ENCODE measurements around the gene FGD3. TPM values are rescaled to one million over a fixed set of nuclear protein-coding genes. Genes with fewer than 3 reads are reported as not detected.

FGD3 gene
- total and polyA plus RNA-seq, 2 experiments from 2014 or later: not detected

DNA sequence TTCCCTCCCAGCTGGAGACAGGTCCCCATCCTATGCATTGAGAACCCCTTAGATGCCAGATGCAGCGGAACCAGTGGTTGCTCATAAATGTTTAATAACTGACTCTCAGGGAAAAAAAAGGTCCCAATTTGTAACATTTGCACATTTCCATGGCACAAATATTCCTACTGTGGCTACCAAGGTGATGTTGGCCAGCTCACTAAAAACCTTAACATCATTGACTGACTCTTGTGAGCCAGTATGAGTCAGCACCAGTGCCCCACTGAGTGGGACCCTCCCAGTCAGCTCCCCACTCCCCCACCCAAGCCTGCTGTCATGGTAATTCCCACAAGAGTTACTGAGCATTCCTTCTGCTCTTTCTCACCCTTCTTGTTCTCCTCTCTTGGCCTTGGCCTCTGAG, 26.9 kb upstream of the FGD3 start:
- Histone ChIP-seq H4K20me1 (ENCODE audit: insufficient read depth) (no peaks in the 10 kb centered on the region), H3K9ac (no peak overlapping the region), H3K9me2 (ENCODE audit: insufficient read depth) (no peaks in the 10 kb centered on the region), H3K79me2 (ENCODE audit: insufficient read depth) (no peaks in the 10 kb centered on the region), H3K36me3 (ENCODE audit: low read depth) (no peaks in the 10 kb centered on the region), H3K27ac (no peak overlapping the region), H3K4me3 (no peak overlapping the region), H3F3A (ENCODE audit: insufficient read depth) (no peaks in the 10 kb centered on the region), H3K27me3 (replicated peaks; ENCODE audit: insufficient read depth) (no peaks in the 10 kb centered on the region; the same call in 1 of the 2 replicates), H2AFZ (no peak overlapping the region), H3K4me1 (ENCODE audit: insufficient read depth) (no peaks in the 10 kb centered on the region), H3K4me2 (ENCODE audit: unreplicated experiment) (no peak overlapping the region), H3K9me3 (ENCODE audit: low read depth) (no peaks in the 10 kb centered on the region)
- 90% methylated on average over 1 of the region's 1 CpG for WGBS, 2 experiments (ENCODE audit: low coverage in 1 of 2, low lambda C conversion rate in 2 of 2, missing lambda C conversion rate in 2 of 2)
- TF ChIP-seq EZH2 (IDR thresholded peaks at IDR 0.05; ENCODE audit: insufficient read depth, poor library complexity, severe bottlenecking): no peak
- no peak for TF ChIP-seq EZH2phosphoT487 (IDR thresholded peaks at IDR 0.05; ENCODE audit: insufficient read depth, low read depth)
- DNase-seq: no peak
- in situ Hi-C loops (cut with MboI): no loop called here

DNA sequence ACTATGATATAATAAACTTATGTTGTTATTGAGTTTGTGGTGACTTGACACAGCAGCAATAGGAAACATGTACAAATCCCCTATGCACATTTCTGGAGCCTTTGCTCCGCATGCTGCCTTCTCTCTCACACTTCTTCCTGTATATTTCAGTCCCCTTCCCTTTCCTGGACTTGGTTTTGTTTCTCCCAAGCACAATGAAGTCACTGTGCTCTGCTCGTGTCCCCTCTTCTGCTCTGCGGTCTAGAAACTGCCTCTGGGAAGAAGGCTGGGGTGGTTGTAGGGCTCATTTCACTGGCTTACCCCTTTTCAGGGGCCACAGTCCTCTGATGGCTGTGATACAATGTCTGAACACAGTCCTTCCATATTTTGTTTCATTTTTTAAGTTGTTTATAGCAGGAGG, 15.7 kb upstream of the FGD3 start:
- H3K9me3 ChIP-seq (ENCODE audit: low read depth): no peaks in the 10 kb centered on the region
- H3K27ac ChIP-seq: no peak overlapping the region
- no peaks in the 10 kb centered on the region for H3K36me3 ChIP-seq (ENCODE audit: low read depth)
- no peak overlapping the region for H2AFZ ChIP-seq
- in situ Hi-C loops (cut with MboI): no loop called here
- H3K9me2 ChIP-seq (ENCODE audit: insufficient read depth): no peaks in the 10 kb centered on the region
- H3K79me2 ChIP-seq (ENCODE audit: insufficient read depth): no peaks in the 10 kb centered on the region
- no peak overlapping the region for H3K4me3 ChIP-seq
- no peak for DNase-seq
- no peak for TF ChIP-seq EZH2phosphoT487 (IDR thresholded peaks at IDR 0.05; ENCODE audit: insufficient read depth, low read depth)
- no peak for TF ChIP-seq EZH2 (IDR thresholded peaks at IDR 0.05; ENCODE audit: insufficient read depth, poor library complexity, severe bottlenecking)
- no peak overlapping the region for H3K9ac ChIP-seq
- 0 out of 2 replicates have a peak, but pooled peaks cover 10% of the 10 kb centered on the region for H3F3A ChIP-seq (ENCODE audit: insufficient read depth)
- H3K4me2 ChIP-seq (ENCODE audit: unreplicated experiment): no peak overlapping the region
- peaks cover 11% of the 10 kb centered on the region for H3K4me1 ChIP-seq (ENCODE audit: insufficient read depth)
- no peaks in the 10 kb centered on the region for H3K27me3 ChIP-seq (replicated peaks; ENCODE audit: insufficient read depth)
- 60 to 78% methylated on average over 3 of the region's 3 CpGs for WGBS, 2 experiments (ENCODE audit: low coverage in 1 of 2, low lambda C conversion rate in 2 of 2, missing lambda C conversion rate in 2 of 2)
- no peaks in the 10 kb centered on the region for H4K20me1 ChIP-seq (ENCODE audit: insufficient read depth)

DNA sequence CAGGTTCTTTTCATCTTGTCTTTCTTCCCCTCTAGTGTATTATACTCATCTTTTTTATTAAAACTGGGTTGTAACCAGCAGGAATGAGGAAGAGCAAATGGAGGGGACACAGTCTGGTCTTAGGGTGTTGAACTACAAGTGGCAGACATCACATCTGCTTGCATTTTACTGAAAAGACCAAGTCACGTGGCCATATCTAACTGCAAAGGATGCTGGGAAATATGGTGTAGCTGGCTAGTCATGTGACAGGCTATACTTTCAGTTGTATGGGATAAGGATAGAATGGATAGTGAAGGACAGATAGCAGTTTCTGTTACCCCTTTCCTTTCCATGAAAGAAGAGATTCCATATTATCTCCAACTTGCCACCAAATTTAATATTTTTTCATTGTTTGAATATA, 13.0 kb upstream of the FGD3 start:
- no peaks in the 10 kb centered on the region for H3K4me1 ChIP-seq (ENCODE audit: insufficient read depth)
- no peak for DNase-seq
- no peak overlapping the region for H3K4me2 ChIP-seq (ENCODE audit: unreplicated experiment)
- no peaks in the 10 kb centered on the region for H3F3A ChIP-seq (ENCODE audit: insufficient read depth)
- no peaks in the 10 kb centered on the region for H3K9me3 ChIP-seq (ENCODE audit: low read depth)
- 0 out of 2 replicates have a peak, but pooled peaks cover 12% of the 10 kb centered on the region for H3K27me3 ChIP-seq (replicated peaks; ENCODE audit: insufficient read depth)
- no peaks in the 10 kb centered on the region for H4K20me1 ChIP-seq (ENCODE audit: insufficient read depth)
- no peaks in the 10 kb centered on the region for H3K79me2 ChIP-seq (ENCODE audit: insufficient read depth)
- in situ Hi-C loops (cut with MboI): no loop called here
- H3K27ac ChIP-seq: no peak overlapping the region
- H2AFZ ChIP-seq: no peak overlapping the region
- no peaks in the 10 kb centered on the region for H3K36me3 ChIP-seq (ENCODE audit: low read depth)
- TF ChIP-seq EZH2phosphoT487 (IDR thresholded peaks at IDR 0.05; ENCODE audit: insufficient read depth, low read depth): no peak
- no peak for TF ChIP-seq EZH2 (IDR thresholded peaks at IDR 0.05; ENCODE audit: insufficient read depth, poor library complexity, severe bottlenecking)
- 31 to 72% methylated on average over 1 of the region's 1 CpG for WGBS, 2 experiments (ENCODE audit: low coverage in 1 of 2, low lambda C conversion rate in 2 of 2, missing lambda C conversion rate in 2 of 2)
- H3K9ac ChIP-seq: no peak overlapping the region
- H3K9me2 ChIP-seq (ENCODE audit: insufficient read depth): no peaks in the 10 kb centered on the region
- no peak overlapping the region for H3K4me3 ChIP-seq

DNA sequence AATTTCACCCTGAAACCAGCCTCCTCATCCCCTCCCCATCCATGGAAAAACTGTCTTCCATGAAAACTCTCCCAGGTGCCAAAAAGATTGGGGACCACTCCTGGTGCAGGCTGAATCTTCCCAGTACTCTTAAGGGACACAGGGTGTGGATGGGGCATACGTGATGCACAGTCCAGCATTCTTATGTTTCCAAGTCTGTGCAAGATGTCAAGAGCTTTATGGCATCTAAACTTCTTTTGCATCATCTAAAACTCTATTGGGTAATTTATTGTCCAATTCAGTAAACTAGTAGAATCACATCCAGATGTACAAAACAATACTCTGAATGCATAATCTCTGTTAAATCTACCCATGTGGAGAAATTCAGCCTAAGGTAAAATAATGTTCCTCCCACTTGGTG, 9.3 kb upstream of the FGD3 start:
- Histone ChIP-seq H2AFZ (no peak overlapping the region), H3K79me2 (ENCODE audit: insufficient read depth) (no peaks in the 10 kb centered on the region), H3K4me1 (ENCODE audit: insufficient read depth) (no peaks in the 10 kb centered on the region), H3K9me3 (ENCODE audit: low read depth) (no peaks in the 10 kb centered on the region), H3K27me3 (replicated peaks; ENCODE audit: insufficient read depth) (0 out of 2 replicates have a peak, but pooled peaks cover 12% of the 10 kb centered on the region), H3K4me3 (no peak overlapping the region), H3K4me2 (ENCODE audit: unreplicated experiment) (no peak overlapping the region), H3K36me3 (ENCODE audit: low read depth) (no peaks in the 10 kb centered on the region), H3K9ac (no peak overlapping the region), H3K9me2 (ENCODE audit: insufficient read depth) (no peaks in the 10 kb centered on the region), H3F3A (ENCODE audit: insufficient read depth) (no peaks in the 10 kb centered on the region), H3K27ac (no peak overlapping the region), H4K20me1 (ENCODE audit: insufficient read depth) (no peaks in the 10 kb centered on the region)
- DNase-seq: no peak
- 4 to 12% methylated on average over 1 of the region's 1 CpG for WGBS, 2 experiments (ENCODE audit: low coverage in 1 of 2, low lambda C conversion rate in 2 of 2, missing lambda C conversion rate in 2 of 2)
- TF ChIP-seq EZH2 (IDR thresholded peaks at IDR 0.05; ENCODE audit: insufficient read depth, poor library complexity, severe bottlenecking) (no peak), EZH2phosphoT487 (IDR thresholded peaks at IDR 0.05; ENCODE audit: insufficient read depth, low read depth) (no peak)
- in situ Hi-C loops (cut with MboI): no loop called here

DNA sequence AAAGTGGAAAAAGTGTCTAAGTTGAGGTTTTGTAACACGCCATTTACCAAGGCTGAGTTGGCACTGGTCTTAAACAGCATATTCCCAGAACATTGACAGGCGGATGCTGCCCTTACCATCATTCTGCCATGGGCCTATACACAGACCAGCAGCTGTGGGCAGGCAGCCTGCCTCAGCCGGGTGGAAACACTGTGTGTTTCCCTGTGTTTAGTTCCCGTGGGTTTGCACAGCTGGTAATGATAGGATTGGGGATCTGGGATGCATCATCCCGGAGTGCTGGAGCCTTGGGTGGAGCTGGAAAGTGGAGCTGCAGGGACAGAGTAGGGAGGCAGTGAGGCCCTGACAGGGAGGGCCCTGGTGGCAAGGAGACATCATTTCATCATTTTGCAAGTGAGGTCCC, 5.5 kb upstream of the FGD3 start:
- no peaks in the 10 kb centered on the region for H3K36me3 ChIP-seq (ENCODE audit: low read depth)
- H3F3A ChIP-seq (ENCODE audit: insufficient read depth): no peaks in the 10 kb centered on the region
- H3K27me3 ChIP-seq (replicated peaks; ENCODE audit: insufficient read depth): peaks cover 14% of the 10 kb centered on the region; the same call in 1 of the 2 replicates
- no peaks in the 10 kb centered on the region for H3K4me1 ChIP-seq (ENCODE audit: insufficient read depth)
- H3K9me2 ChIP-seq (ENCODE audit: insufficient read depth): no peaks in the 10 kb centered on the region
- H3K9ac ChIP-seq: no peak overlapping the region
- H4K20me1 ChIP-seq (ENCODE audit: insufficient read depth): no peaks in the 10 kb centered on the region
- TF ChIP-seq EZH2phosphoT487 (IDR thresholded peaks at IDR 0.05; ENCODE audit: insufficient read depth, low read depth) (no peak), EZH2 (IDR thresholded peaks at IDR 0.05; ENCODE audit: insufficient read depth, poor library complexity, severe bottlenecking) (no peak)
- no peak overlapping the region for H2AFZ ChIP-seq
- no peak overlapping the region for H3K27ac ChIP-seq
- WGBS, 2 experiments (ENCODE audit: low coverage in 1 of 2, low lambda C conversion rate in 2 of 2, missing lambda C conversion rate in 2 of 2): 14 to 24% methylated on average over 5 of the region's 5 CpGs
- DNase-seq: no peak
- H3K4me2 ChIP-seq (ENCODE audit: unreplicated experiment): no peak overlapping the region
- no peaks in the 10 kb centered on the region for H3K9me3 ChIP-seq (ENCODE audit: low read depth)
- in situ Hi-C loops (cut with MboI): no loop called here
- H3K79me2 ChIP-seq (ENCODE audit: insufficient read depth): no peaks in the 10 kb centered on the region
- H3K4me3 ChIP-seq: no peak overlapping the region
